G401 (cell line): Measurements from ENCODE around the gene PTH1R. TPM values are rescaled to one million over a fixed set of nuclear protein-coding genes. Genes with fewer than 3 reads are reported as not detected.

Experiments
- DNase-seq: peaks from one replicate; pipeline ENCODE4 v3.0.0-alpha.2; 2015; ENCODE audit warnings: low spot score
- in situ Hi-C: cut with HindIII; loops from 2 replicates; pipeline ENCODE4 v1.10.0; 2016; ENCODE audit warnings: low sequenced_read_pairs, mixed read lengths
- total RNA-seq: library from RNA; depleted of rRNA; stranded (reverse); fragments of >200 nt; shearing (Covaris generic); gene quantifications from 2 replicates; pipeline ENCODE4 v1.2.3, GENCODE V29; 2014; rRNA removed

Gene PTH1R
- 14.8 and 23.6 TPM in 2 replicates for total RNA-seq

DNA sequence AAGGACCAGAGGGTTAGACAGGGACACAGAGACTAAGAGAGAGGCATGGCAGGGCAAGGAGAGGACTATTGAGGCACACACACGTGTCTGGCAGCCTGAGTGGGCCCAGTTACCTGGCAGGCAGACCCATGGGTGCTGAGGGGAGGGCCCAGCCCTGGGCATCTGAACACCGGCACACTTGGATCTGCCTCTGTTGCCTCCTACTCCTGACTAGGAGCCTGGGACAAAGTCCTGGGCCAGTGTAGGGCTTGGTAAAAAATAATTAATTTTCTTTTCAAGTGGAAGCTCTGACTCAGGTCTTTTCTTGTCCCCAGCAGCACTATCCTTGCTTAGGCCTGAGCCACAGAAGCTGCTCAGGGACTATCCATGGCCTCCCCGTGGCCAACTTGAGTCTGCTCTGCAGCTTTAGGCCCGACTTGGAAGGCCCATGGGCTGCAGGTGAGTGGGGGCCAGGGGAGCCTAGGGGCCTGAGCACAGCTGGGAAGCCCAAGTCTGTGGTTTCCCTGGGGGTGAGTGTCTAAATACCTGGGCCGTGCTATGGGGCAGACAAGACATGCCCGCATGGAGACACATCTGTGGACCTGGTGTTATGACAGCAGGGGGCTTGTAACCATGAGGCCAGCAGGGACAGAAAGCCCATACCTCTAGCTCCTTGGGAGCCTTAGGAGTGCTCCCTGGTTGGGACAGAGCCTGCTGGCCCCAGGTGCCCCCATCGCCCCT, at the start of gene PTH1R:
TSS of gene PTH1R (plus strand) at position 316 of the 720 bp plus-strand sequence. CDS start 5,839 bp downstream, outside the sequence.
- in situ Hi-C loops, result no loop called here
- DNase-seq, result no peak

DNA sequence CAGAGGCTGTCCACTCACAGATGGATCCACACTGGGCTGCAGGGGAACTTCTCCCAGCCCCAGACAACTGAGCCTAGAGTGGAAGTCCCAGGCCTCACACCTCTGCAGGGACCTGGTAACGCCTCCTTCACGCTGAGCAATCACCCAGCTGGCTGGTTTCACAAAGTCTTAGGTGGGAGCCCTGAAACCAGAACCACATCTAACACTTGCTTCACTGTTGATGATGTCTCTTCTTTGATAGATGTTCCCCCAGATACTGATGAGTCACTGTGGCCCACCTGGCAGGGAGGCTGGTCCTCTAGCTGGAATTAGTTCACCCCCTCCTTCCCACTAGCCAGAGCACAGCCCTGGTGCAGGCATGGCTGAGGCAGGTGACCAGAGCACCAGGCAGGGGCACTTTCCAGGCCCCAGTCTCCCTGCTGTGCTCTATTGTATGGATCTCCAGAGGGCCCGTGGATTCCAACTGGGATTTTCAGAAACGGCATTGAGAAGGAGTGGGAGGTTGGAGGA, 47.8 kb upstream of the PTH1R start:
- no peak for DNase-seq
- in situ Hi-C loops, result no loop called here

DNA sequence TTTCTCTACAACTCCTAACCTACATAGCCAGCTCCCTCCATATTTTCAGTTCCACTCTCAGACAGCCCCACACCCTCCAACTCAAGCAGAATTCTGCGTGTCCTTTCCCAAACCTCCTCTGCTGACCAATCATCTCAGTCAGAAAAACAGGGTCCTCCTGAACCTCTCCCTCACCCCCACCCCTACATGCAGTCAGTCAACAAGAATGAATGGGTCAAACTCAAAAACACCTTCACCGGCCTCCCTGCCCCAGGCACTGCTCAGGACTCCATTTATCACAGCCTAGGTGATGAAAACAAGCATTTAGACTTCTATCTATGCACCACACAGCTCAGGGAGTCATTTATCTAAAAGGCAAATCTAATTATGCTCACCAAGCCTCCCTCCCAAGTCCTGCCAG, 46.7 kb upstream of the PTH1R start:
- in situ Hi-C loops, result no loop called here
- DNase-seq, result no peak

DNA sequence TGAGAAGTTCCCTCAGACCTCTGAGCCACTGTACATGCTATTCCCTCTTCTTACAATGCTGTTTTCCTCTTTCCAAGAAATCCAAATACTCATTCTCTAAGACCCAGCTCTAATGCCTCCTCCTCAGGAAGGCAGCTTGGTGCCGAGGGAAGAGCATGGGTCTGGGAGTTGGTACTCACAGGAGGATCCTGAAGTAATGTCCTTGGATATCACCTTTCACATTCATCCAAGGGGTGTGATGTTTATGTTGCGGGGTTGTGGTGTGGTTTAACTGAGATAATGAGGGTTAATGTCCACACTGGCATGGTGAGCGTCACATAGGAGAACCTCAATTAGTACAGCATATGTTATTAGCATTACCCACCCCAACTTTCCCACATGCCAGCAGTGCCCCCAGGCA, 46.2 kb upstream of the PTH1R start:
- in situ Hi-C loops, result no loop called here

DNA sequence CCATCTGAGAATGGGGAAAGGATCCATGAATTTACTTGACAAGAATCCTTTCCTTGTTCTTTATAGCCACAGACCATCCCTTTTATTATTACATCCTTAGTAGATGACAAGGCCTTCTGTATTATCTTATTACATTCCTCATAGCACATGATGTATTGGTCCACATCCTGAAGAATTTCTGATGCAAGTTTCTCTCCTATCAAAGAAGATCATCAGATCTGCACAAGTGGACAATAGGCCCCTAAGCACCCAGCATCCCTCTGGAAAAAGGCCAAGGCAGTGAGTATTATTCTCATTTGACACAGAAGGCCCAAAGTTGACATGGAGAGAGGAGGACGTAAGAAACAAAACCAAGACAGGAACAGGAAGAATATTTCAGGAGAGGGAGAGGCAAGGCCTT, 45.7 kb upstream of the PTH1R start:
- no peak for DNase-seq
- in situ Hi-C loops, result no loop called here

More for the DNA sequence above, 46.2 kb upstream of the PTH1R start:
- DNase-seq, result no peak

DNA sequence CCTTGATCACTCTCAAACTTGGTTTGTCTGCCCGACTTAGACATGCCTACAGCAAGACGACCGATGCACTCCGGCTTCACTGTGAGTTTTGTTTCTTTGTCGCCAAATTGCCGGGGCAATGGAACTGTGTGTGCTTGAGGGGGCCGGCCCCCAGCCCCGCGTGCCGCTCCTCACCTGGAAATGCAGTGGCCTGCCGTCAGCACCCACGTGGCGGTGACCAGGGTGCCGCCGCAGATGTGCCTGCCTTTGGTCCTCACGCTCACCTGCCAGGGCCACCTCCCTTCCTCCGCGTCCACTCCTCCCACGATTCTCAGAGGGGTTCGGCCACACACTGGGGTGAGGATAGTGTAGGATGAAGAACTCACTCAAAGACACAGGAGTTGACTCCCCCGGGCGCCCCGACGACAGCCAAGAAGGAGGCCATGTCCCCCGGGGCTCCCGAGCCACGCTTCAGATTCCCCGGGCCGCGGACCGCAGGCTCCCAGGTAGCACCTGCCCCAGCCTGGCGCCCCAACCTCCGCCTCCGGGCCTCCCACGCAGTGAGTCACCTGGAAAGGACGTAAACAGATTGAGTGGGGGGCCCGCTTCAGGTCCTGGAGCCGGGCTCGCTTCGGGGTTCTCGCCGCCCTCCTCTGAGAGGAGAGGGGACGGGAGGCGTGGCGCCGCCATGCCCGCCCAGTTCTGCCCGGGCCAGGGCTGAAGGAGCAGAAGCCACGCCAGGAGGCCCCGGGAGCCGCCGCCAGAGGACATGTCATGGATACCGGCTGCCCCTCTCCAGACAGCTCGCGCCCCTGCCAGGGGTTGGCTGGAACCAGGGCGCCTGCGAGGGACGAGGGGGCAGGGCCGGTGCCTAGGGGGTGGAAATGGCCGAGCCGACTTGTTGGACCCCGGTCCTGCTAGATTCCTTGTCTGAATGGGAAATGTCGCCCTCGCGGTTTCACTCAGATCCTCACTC, 43.9 kb upstream of the PTH1R start:
- no peak for DNase-seq
- in situ Hi-C loops, result no loop called here

DNA sequence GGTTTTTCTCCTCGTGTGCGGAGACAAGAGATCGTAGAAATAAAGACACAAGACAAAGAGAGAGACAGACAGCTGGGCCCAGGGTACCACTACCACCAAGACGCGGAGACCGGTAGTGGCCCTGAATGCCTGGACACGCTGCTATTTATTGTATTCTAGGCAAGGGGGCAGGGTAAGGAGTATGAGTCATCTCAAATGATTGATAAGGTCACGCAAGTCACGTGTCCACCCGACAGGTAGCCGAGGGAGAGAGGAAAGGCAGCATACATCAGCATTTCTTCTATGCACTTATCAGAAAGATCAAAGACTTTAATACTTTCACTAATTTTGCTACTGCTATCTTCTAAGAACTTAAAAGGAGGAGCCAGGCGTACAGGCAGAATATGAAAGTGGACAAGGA, 42.5 kb upstream of the PTH1R start:
- in situ Hi-C loops, result no loop called here

DNA sequence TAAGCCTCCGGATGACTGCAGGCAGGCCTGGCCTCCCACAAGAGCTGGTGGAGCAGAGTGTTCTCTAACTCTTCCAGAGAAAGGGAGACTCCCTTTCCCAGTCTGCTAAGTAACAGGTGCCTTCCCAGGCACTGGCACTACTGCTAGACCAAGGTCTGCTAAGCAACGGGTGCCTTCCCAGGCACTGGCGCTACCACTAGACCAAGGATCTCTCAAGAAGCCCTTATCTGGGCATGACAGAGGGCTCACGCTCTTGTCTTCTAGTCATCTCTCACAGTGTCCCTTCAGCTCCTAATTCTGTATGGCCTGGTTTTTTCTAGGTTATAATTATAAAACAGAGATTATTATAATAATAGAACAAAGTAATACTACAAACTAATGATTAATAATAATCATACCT, 42.0 kb upstream of the PTH1R start:
- DNase-seq, result no peak
- in situ Hi-C loops, result no loop called here

More for the DNA sequence above, 42.5 kb upstream of the PTH1R start:
- DNase-seq, result no peak

DNA sequence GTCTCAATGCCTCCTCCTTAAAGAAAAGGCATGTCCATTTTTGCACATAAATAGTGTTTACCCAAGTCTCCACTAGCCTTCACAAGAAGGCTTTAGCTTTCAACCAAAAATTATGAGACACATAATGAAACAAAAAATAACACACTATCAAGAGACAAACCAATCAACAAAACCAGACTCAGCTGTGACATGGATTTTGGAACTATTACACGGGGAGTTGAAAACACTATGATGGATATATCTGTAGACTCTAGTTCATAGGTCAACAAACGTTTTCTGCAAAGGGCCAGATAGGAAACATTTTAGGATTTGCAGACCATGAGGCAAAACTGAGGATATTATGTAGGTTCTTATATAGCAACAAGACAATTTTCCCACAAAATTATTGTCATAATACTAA, 39.2 kb upstream of the PTH1R start:
- in situ Hi-C loops, result no loop called here
- no peak for DNase-seq

DNA sequence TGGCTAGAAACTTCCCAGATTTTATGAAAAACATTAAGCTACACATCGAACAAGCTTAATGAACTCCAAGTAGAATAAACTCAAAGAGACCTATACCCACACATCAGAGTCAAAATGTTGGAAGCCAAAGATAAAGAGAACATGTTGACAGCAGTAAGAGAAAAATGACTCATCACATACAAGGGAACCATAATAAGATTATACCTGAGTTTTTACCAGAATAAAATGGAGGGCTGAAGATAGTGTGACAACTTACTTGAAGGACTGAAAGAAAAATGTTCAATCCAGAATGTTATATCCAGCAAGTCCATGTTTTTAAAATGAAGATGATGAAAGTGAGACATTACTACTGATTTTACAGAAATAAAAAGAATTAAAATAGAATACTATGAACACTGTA, 37.0 kb upstream of the PTH1R start:
- in situ Hi-C loops, result no loop called here
- DNase-seq, result no peak

DNA sequence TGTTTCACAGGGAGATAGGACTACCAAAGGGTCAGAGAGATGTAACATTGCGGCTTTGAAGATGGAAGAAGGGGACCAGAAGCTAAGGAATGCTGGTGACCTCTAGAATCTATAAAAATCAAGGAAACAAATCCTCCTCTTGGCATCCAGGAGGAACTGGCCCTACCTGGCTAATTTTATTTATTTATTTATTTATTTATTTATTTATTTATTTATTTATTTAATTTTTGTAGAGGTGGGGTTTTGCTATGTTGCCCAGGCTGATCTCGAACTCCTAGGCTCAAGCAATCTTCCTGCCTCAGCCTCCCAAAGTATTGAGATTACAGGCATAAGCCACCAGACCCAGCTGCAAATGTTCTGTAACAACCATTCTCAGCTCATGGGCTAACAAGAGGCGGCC, 34.0 kb upstream of the PTH1R start:
- no peak for DNase-seq
- in situ Hi-C loops, result no loop called here

DNA sequence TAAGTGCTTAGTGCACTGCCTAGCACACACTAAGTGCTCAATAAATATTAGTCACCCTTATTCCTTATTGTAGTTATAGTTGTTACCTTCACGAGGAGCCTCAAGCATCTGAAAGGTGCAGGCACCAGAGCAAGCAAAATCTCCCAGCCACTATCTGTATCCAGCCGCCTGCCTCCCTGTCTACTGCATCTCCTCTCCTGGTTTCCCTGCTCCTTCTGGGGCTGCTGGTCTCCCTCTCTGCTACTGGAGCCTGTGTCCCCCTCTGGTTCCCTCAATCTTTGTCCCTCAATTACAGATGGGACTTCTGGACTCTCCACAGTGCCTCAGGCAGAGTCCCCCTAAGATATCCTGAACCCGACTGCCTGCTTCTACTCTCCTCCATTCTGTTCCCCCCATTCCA, 33.1 kb upstream of the PTH1R start:
- in situ Hi-C loops, result no loop called here
- DNase-seq, result no peak

DNA sequence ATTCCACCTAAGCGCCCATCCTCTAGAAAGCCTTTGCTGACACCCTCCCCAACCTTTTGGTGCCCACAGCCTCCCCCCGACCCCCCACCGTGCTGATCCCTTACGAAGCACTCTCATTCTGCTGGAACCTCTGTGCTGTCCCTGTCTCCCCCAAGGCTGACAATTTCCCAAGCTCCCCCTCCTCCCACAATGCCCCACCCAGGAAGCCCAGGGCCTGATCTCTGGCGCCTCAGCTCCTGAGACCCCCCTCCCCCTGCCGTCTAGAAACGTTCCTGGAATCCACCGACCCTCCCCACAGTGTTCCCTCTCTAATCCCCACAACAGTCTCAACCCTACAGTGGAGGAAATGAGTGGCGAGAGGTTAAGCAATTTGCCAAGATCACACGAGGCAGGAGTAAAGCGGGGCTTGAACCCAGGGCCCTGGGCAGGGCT, 32.6 kb upstream of the PTH1R start:
- in situ Hi-C loops, result no loop called here
- DNase-seq, result no peak

DNA sequence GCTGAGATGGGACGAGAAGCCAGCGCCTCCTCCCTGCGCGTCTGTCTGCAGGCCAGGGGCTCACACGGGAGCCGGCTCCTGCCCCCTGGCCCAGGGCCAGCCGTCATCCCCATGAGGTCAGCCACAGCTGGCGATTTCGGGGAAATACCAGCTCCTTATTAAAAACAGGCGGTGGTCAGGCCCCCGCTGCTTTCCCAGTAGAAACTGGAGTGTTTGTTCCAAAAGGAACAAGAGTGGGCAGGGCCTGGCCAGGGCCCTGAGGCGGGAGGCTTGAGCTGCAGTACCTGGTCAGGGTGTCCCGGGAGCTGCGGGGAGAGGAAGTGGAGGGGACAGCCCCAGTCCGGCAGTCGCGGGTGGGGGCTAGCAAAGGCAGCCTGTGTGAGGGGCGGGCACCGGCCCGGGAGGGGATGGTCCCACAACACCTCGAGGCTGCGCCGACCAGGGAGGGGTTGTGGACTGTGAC, 32.1 kb upstream of the PTH1R start:
- no peak for DNase-seq
- in situ Hi-C loops, result no loop called here

DNA sequence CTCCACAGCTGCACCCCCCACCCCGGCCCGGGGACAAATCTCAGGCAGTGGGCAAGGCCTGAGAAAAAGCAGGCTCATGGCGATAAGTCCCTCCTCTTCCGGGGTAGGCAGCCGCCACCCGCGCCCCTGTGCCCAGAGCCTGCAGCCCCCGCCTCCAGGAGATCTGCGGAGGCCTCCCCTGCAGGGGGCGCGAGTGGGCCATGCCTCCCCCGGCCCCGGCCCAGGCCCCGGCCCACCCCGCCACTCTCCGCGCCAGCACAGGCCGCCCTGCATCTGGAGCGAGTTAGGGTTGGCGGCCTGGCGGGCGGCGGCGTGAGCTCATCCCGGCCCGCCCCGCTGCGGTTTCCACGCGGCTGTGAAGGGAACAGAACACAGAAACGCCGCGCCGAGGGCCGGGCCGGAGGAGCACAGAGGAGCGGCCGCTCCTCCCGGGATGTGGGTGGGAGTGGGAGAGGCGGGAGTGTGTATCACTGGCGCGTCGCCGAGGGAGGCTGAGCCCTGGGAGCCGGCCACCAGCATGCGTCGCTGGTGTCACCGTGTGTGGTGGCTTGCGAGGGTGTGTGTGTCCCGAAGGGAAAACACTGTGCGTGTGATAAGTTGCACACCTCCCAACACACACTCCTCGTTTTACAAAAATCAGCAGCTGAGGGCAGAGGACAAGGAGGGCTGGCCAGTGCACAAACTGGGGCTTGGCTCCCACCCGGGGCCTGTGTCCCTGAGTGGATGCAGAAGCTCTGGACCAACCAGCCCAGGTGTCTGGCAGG, 31.5 kb upstream of the PTH1R start:
- peak; percentile 7 for DNase-seq
- in situ Hi-C loops, result no loop called here

DNA sequence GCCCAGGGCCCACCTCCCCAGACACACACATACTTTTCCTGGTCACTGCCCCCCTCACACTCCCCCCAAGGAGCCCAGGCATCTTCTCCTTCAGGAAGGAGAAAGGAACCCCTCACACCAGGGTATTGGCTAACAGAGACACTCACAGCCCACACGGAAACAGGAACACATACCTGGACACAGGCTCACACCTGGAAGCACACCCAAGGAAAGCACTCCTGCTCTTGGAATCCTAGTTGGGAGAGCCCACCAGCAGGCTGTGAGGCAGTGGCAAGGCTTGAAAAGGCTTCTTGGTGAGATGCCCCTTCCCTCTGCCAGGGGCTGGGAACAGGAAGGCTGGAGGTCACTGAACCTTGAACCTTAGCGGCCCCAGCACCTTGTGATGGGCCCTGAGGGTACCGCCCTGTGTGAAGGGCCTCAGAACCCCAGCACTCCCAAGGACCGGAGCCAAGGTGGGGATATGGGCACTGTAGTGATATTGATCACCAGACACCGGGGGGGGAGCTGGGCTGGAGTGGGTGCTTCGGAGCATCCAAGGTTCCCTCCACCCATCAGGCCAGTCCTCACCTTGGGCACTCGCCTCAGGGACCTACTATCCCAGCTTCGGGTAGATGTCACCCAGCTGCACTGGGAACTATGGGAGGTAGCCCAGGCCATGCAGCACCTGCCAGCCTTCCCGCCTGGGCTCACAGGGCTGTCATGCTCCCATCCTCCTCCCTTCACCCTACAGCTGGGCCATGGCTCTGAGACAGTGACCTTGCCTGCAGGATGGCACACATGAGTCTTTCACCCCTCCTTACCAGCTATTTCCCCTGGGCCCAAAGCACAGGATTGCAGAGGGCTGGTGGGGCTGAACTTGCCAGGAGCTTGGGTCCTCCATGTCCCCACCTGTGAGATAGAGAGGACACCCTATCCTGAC, 30.6 kb upstream of the PTH1R start:
- in situ Hi-C loops, result no loop called here
- DNase-seq, result no peak

DNA sequence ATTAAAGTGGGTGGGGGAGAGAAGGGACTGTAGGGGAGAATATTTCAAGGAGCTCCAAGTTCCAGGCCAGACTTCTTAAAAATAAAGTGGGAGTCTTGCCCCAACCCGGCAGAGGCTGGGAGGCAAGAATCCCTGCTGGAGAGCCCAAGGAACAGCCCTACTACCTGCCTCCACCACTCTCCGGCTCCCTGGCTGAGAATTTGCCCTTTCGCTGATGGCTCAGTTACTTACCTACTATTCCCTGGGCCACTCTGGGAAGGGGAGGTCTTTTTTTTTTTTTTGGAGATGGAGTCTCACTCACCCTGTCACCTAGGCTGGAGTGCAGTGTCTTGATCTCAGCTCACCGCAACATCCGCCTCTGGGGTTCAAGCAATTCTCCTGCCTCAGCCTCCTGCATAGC, 29.8 kb upstream of the PTH1R start:
- no peak for DNase-seq
- in situ Hi-C loops, result no loop called here

DNA sequence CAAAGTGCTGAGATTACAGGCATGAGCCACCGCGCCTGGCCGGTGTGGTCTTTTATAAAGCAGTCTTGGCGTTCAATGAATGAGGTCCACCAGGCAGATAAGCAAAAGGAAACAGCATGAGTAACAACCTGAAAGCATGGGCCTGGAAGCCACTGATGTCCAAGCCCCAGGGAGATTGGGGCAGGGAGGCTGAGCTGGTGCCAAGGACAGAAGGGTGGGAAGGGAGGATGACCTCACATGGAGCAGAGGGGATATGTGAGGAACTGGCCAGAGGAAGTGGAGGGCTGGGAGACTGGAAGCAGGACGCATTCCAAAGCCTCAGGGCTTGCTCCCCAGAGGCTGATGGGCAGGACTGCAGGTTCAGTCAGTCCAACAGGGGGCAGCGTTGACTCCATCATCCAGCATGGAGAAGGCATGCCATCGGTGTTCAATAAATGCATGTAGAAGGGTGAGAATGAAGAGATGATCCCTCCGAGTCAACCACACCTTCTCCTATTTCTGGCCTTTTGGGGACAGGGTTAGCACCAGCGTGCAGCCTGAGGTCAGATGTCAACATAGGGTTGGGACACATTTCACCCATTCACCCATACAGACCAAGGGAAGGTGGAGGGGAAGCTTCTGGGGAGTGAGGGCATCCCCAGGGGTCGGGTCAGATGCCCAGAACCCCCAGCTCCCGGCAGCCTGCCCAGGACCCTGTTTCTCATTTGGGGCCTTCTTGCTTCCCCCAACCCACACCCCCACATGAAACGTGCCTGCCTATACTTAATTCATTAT, 29.1 kb upstream of the PTH1R start:
- DNase-seq, result no peak
- in situ Hi-C loops, result no loop called here
